Measurements from ENCODE around the gene ATP8A2. TPM values are rescaled to one million over a fixed set of nuclear protein-coding genes. Genes with fewer than 3 reads are reported as not detected.

The ATP8A2 gene
- total RNA-seq, 1 experiment from 2014 or later: not detected

DNA sequence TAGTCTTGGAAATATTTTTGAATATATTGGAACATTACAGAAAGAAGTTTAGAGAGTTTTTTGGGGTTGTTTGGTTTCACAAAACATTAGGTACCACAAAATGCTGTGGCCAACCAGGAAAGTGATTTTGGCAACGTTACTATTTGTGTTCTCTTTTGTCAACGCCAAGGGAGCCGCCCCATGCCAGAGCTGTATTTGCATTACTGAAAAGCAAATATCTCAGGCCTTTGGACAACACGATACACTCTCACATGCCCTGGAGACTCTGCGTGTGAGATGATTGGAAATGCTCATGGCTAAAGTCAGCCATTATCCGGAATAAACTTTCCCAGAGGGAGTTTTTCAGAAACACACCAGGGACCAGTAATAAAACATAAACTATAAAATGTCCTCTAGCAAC, 355.5 kb downstream of the ATP8A2 start:
- ChIA-PET POLR2A (no interaction called here), CTCF (no interaction called here)
- Histone ChIP-seq H3K4me1 (ENCODE audit: control insufficient read depth, insufficient read depth, low read length) (no peaks in the 10 kb centered on the region), H3K36me3 (ENCODE audit: control insufficient read depth, insufficient read depth, low read length) (no peaks in the 10 kb centered on the region), H3K4me3 (ENCODE audit: low read depth in 2 of 2, low read length in 2 of 2) (no peak overlapping the region), H3K27me3 (ENCODE audit: control insufficient read depth, insufficient read depth, low read length) (no peaks in the 10 kb centered on the region), H3K27ac (ENCODE audit: low read length) (no peak overlapping the region), H3K9me3 (ENCODE audit: control insufficient read depth, insufficient read depth, low read depth, low read length) (no peaks in the 10 kb centered on the region)
- in situ Hi-C loops (cut with HindIII; ENCODE audit: low pct_unique_long_range_greater_than_20kb, low sequenced_read_pairs): no loop called here
- no peak for TF ChIP-seq REST (IDR thresholded peaks at IDR 0.05; ENCODE audit: insufficient read depth in 1 of 2, low read depth in 2 of 2, low read length in 1 of 2)
- TF ChIP-seq, protein P1, sequence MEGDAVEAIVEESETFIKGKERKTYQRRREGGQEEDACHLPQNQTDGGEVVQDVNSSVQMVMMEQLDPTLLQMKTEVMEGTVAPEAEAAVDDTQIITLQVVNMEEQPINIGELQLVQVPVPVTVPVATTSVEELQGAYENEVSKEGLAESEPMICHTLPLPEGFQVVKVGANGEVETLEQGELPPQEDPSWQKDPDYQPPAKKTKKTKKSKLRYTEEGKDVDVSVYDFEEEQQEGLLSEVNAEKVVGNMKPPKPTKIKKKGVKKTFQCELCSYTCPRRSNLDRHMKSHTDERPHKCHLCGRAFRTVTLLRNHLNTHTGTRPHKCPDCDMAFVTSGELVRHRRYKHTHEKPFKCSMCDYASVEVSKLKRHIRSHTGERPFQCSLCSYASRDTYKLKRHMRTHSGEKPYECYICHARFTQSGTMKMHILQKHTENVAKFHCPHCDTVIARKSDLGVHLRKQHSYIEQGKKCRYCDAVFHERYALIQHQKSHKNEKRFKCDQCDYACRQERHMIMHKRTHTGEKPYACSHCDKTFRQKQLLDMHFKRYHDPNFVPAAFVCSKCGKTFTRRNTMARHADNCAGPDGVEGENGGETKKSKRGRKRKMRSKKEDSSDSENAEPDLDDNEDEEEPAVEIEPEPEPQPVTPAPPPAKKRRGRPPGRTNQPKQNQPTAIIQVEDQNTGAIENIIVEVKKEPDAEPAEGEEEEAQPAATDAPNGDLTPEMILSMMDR (IDR thresholded peaks at IDR 0.05): no peak
- intact Hi-C loops (cut with micrococcal nuclease; ENCODE audit: unreplicated experiment): no loop called here
- DNase-seq (ENCODE audit: low read depth, low spot score) (no peak), ATAC-seq (no peak)
- no TSS peak for BruUV-seq (replicated peaks)

- Histone ChIP-seq H3K4me3 (ENCODE audit: low read depth in 2 of 2, low read length in 2 of 2) (no peak overlapping the region), H3K4me1 (ENCODE audit: control insufficient read depth, insufficient read depth, low read length) (no peaks in the 10 kb centered on the region), H3K36me3 (ENCODE audit: control insufficient read depth, insufficient read depth, low read length) (no peaks in the 10 kb centered on the region), H3K9me3 (ENCODE audit: control insufficient read depth, insufficient read depth, low read depth, low read length) (no peaks in the 10 kb centered on the region), H3K27me3 (ENCODE audit: control insufficient read depth, insufficient read depth, low read length) (no peaks in the 10 kb centered on the region), H3K27ac (ENCODE audit: low read length) (no peak overlapping the region)
- CTCF ChIA-PET: no interaction called here
- POLR2A ChIA-PET: no interaction called here
- in situ Hi-C loops (cut with HindIII; ENCODE audit: low pct_unique_long_range_greater_than_20kb, low sequenced_read_pairs) (no loop called here), intact Hi-C loops (cut with micrococcal nuclease; ENCODE audit: unreplicated experiment) (no loop called here)
- BruUV-seq (replicated peaks): no TSS peak
- no peak for TF ChIP-seq SIN3A (IDR thresholded peaks at IDR 0.05; ENCODE audit: borderline replicate concordance, insufficient read depth, low read depth, low read length)
- TF ChIP-seq REST (IDR thresholded peaks at IDR 0.05; ENCODE audit: insufficient read depth in 1 of 2, low read depth in 2 of 2, low read length in 1 of 2): no peak
- no peak for TF ChIP-seq POLR2AphosphoS5 (IDR thresholded peaks at IDR 0.05; ENCODE audit: low read depth, low read length)
- no peak for TF ChIP-seq TCF7L2 (IDR thresholded peaks at IDR 0.05; ENCODE audit: low read depth, low read length)
- TF ChIP-seq, protein P1 (IDR thresholded peaks at IDR 0.05): no peak
- ATAC-seq (no peak), DNase-seq (ENCODE audit: low read depth, low spot score) (no peak)
Observed at GRCh38 chr13:25727810-25728209, 356.0 kb downstream of the ATP8A2 start.

Data from Panc1 (cell line).